A673 (cell line): ENCODE results near the gene SUSD5. TPM values are rescaled to one million over a fixed set of nuclear protein-coding genes. Genes with fewer than 3 reads are reported as not detected.

ENCODE experiments used
- BruUV-seq: library from RNA; stranded (reverse); fragments of 400-500 nt; replicated peaks from 2 replicates; lab custom pipeline; 2021; lab: Mats Ljungman, UMichigan
- CTCF ChIA-PET: fragments of 300-600 bp; sonication (Branson Sonifier 250); formaldehyde crosslinking; loops from one replicate; lab custom pipeline; 2022; ENCODE audit warnings: antibody characterized with exemption; lab: Charles Lee
- POLR2A ChIA-PET: fragments of 300-600 bp; sonication (Branson Sonifier 250); formaldehyde crosslinking; loops from one replicate; lab custom pipeline; 2022; ENCODE audit warnings: antibody characterized with exemption; ENCODE audit not compliant: low non-redundant PET; lab: Charles Lee
- DNase-seq: peaks from one replicate; pipeline ENCODE4 v3.0.0-alpha.2; 2015; ENCODE audit warnings: low spot score
- H3K27ac ChIP-seq: fragments of 200-600 bp; sonication (generic); 2 replicates; pipeline ENCODE4 v1.5.1; 2016; ENCODE audit warnings: mixed run types, low read depth, mild to moderate bottlenecking, mixed read lengths, antibody characterized with exemption, low read length; ENCODE audit not compliant: poor library complexity, severe bottlenecking
- H3K27me3 ChIP-seq: fragments of 200-600 bp; sonication (generic); replicated peaks from 2 replicates; pipeline ENCODE4 v1.6.1; 2017; ENCODE audit warnings: mixed run types, low read depth, mild to moderate bottlenecking, mixed read lengths, antibody characterized with exemption, low read length; ENCODE audit not compliant: insufficient read depth, poor library complexity
- H3K36me3 ChIP-seq: fragments of 200-600 bp; sonication (generic); 2 replicates; pipeline ENCODE4 v1.6.1; 2016; ENCODE audit warnings: mixed run types, mild to moderate bottlenecking, mixed read lengths, antibody characterized with exemption, low read length; ENCODE audit not compliant: insufficient read depth, poor library complexity, severe bottlenecking
- H3K4me1 ChIP-seq: fragments of 200-600 bp; sonication (generic); 2 replicates; pipeline ENCODE4 v1.6.1; 2017; ENCODE audit warnings: mixed run types, mild to moderate bottlenecking, mixed read lengths, antibody characterized with exemption, low read length; ENCODE audit not compliant: insufficient read depth, poor library complexity, severe bottlenecking
- H3K4me3 ChIP-seq: fragments of 200-600 bp; sonication (generic); 2 replicates; pipeline ENCODE4 v1.5.1; 2016; ENCODE audit warnings: low read depth, mixed run types, mild to moderate bottlenecking, mixed read lengths, low read length; ENCODE audit not compliant: poor library complexity, severe bottlenecking
- H3K9me3 ChIP-seq: fragments of 200-600 bp; sonication (generic); 2 replicates; pipeline ENCODE4 v1.6.1; 2016; ENCODE audit warnings: mixed run types, low read depth, mild to moderate bottlenecking, mixed read lengths, antibody characterized with exemption, low read length; ENCODE audit not compliant: poor library complexity, severe bottlenecking
- CTCF ChIP-seq: fragments of 300-800, 200-600 bp; sonication (generic); conservative IDR thresholded peaks from 2 replicates; pipeline ENCODE4 v1.5.1; 2017; ENCODE audit warnings: low read depth, mild to moderate bottlenecking, antibody characterized with exemption, low read length, moderate library complexity, mixed read lengths
- EZH2 ChIP-seq: fragments of 200-600 bp; sonication (generic); IDR thresholded peaks from 2 replicates; pipeline ENCODE4 v1.6.1; 2017; ENCODE audit warnings: borderline replicate concordance, low read depth, mild to moderate bottlenecking, mixed read lengths, antibody characterized with exemption, low read length; ENCODE audit not compliant: poor library complexity, severe bottlenecking
- intact Hi-C: fragments of 100-400 bp; cut with micrococcal nuclease; formaldehyde crosslinking; loops from one replicate; pipeline ENCODE4 v1.10.0; 2022; ENCODE audit not compliant: unreplicated experiment
- total RNA-seq: library from RNA; stranded (reverse); gene quantifications from 2 replicates; pipeline ENCODE4 v1.2.3, GENCODE V29; 2021

Gene SUSD5
- total RNA-seq, 1 experiment from 2014 or later, result 0.97 TPM

- POLR2A ChIA-PET, result no interaction called here
- H3K4me3 ChIP-seq, result no peak overlapping the region
- no peaks in the 10 kb centered on the region for H3K4me1 ChIP-seq
- DNase-seq, result no peak
- no TSS peak for BruUV-seq
- H3K9me3 ChIP-seq, result no peaks in the 10 kb centered on the region
- H3K27ac ChIP-seq, result no peak overlapping the region
- H3K36me3 ChIP-seq, result no peaks in the 10 kb centered on the region
- TF ChIP-seq EZH2 (no peak), CTCF (no peak)
- CTCF ChIA-PET, result no interaction called here
- no peaks in the 10 kb centered on the region for H3K27me3 ChIP-seq
- intact Hi-C loops, result no loop called here
Observed at GRCh38 chr3:33238923-33239322, 20.3 kb upstream of the SUSD5 start.

DNA sequence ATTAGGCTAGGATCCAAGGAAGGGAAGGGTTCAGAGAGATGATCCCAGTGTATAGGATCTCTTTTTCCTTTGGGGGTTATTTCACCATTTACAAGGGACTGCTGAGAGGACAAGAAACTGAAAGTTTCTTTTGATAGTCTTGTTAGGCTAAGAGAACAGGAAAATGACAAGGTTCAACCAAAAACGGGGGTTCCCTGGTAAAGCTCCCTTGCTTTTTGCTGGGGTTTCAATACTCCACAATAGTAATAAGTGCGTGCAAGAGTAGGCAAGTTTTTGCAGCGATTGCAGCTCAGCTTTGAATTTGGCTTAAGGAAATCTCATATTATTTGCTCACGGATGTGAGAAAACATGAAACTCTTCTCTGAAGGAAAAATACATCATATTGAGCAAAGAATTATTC, 18.8 kb upstream of the SUSD5 start:
- no peaks in the 10 kb centered on the region for H3K4me1 ChIP-seq
- no peak for TF ChIP-seq EZH2
- no peak for TF ChIP-seq CTCF
- ChIA-PET POLR2A (no interaction called here), CTCF (no interaction called here)
- BruUV-seq, result no TSS peak
- H3K27me3 ChIP-seq, result no peaks in the 10 kb centered on the region
- intact Hi-C loops, result no loop called here
- no peaks in the 10 kb centered on the region for H3K9me3 ChIP-seq
- no peak overlapping the region for H3K27ac ChIP-seq
- no peak overlapping the region for H3K4me3 ChIP-seq
- no peaks in the 10 kb centered on the region for H3K36me3 ChIP-seq
- DNase-seq, result no peak

GRCh38 chr3:33236005-33236404, 17.4 kb upstream of the SUSD5 start:
- no peaks in the 10 kb centered on the region for H3K4me1 ChIP-seq
- H3K27ac ChIP-seq, result no peak overlapping the region
- no peaks in the 10 kb centered on the region for H3K36me3 ChIP-seq
- BruUV-seq, result no TSS peak
- no peak for DNase-seq
- ChIA-PET POLR2A (no interaction called here), CTCF (no interaction called here)
- intact Hi-C loops, result no loop called here
- no peak for TF ChIP-seq CTCF
- TF ChIP-seq EZH2, result no peak
- no peak overlapping the region for H3K4me3 ChIP-seq
- no peaks in the 10 kb centered on the region for H3K27me3 ChIP-seq
- no peaks in the 10 kb centered on the region for H3K9me3 ChIP-seq
